GM13976 (cell line): ENCODE data around the gene MGST3.
"Not testable (repeated sequence)": the region's sequence is repeated elsewhere in the genome, so short reads cannot be mapped to it uniquely, and the experiment has no call there.

Source experiments
- DNase-seq: peaks from one replicate; pipeline ENCODE4 v3.0.0; 2012; ENCODE audit warnings: low spot score
- CTCF ChIP-seq: IDR thresholded peaks from 2 replicates; pipeline ENCODE4 v1.5.1; 2012; ENCODE audit warnings: borderline replicate concordance, mild to moderate bottlenecking; ENCODE audit not compliant: insufficient read depth; ENCODE audit errors: extremely low read depth, missing control alignments, control extremely low read depth
- in situ Hi-C: fragments of 300-500 bp; cut with MboI; formaldehyde crosslinking; loops from one replicate; pipeline ENCODE4 v1.12.0; 2022; ENCODE audit warnings: low sequenced_read_pairs, mixed read lengths, inconsistent platforms; ENCODE audit not compliant: unreplicated experiment

MGST3 gene

GRCh38 chr1:165597883-165598675, 33.0 kb upstream of the MGST3 start:
- in situ Hi-C loops: loop anchor here (5.0 kb wide), 1 partner anchor 206 kb away; no protein-coding TSS in a partner anchor
- no peak for TF ChIP-seq CTCF
- peak; percentile 95 for DNase-seq

GRCh38 chr1:165598676-165599059, 32.4 kb upstream of the MGST3 start:
- no peak for TF ChIP-seq CTCF
- no peak for DNase-seq
- in situ Hi-C loops: loop anchor here (5.0 kb wide), 1 partner anchor 206 kb away; no protein-coding TSS in a partner anchor

- DNase-seq: no peak
- TF ChIP-seq CTCF: no peak
- in situ Hi-C loops: loop anchor here (5.0 to 25.0 kb wide), 2 partner anchors 312 to 887 kb away; no protein-coding TSS in a partner anchor
Measured at GRCh38 chr1:165600793-165601192, 30.2 kb upstream of the MGST3 start.

GRCh38 chr1:165603810-165604209, 27.2 kb upstream of the MGST3 start:
- no peak for TF ChIP-seq CTCF
- no peak for DNase-seq
- in situ Hi-C loops: loop anchor here (5.0 to 25.0 kb wide), 2 partner anchors 308 to 883 kb away; no protein-coding TSS in a partner anchor

GRCh38 chr1:165605246-165605645, 25.8 kb upstream of the MGST3 start:
- no peak for TF ChIP-seq CTCF
- DNase-seq: no peak
- in situ Hi-C loops: loop anchor here (25.0 kb wide), 1 partner anchor 882 kb away; no protein-coding TSS in a partner anchor

- not testable (repeated sequence) for DNase-seq
- in situ Hi-C loops: loop anchor here (25.0 kb wide), 1 partner anchor 881 kb away; no protein-coding TSS in a partner anchor
Measured at GRCh38 chr1:165606676-165607075, 24.4 kb upstream of the MGST3 start.

GRCh38 chr1:165610866-165611265, 20.2 kb upstream of the MGST3 start:
- no peak for TF ChIP-seq CTCF
- in situ Hi-C loops: loop anchor here (25.0 kb wide), 1 partner anchor 876 kb away; no protein-coding TSS in a partner anchor
- DNase-seq: no peak
